ENCODE measurements around the gene ADPRHL1. TPM values are rescaled to one million over a fixed set of nuclear protein-coding genes. Genes with fewer than 3 reads are reported as not detected.
"Not testable (repeated sequence)": the region's sequence is repeated elsewhere in the genome, so short reads cannot be mapped to it uniquely, and the experiment has no call there.

Gene ADPRHL1
- total RNA-seq, 1 donor from 2014 or later: 3.1 TPM

DNA sequence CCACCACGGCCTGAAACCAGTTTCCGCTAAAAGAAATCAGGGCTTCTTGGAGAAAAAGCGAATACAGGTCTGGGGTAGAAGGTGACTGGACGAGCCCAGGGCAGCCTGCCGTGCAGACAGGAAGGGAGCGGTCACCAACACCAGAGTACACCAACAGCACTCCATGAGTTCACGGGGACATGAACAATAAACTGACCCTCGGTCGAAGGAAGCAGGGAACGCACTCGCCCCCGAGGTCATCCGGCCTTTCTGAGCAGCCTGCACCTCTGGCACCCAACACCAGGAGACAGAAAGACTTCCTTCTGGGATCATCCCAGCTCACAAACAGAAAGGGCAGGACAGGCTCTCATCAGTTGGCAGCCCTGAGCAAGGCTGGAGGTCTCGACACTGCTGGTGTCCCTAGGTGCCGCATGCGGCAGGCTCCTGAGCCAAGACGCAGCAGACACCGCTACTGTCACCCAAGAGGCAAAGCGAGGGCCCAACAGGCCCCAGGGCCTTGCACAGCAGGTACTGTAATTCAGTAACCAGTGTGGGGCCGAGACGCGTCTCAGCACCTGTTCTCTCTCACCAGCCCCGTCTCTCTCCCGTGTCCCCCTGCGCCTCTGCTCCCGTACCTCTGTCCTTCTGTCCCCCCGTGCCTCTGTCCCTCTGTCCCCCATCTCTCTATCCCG lies 19.2 kb upstream of the ADPRHL1 start:
- no peak overlapping the region for H3K9ac ChIP-seq (ENCODE audit: low read length)
- H3K27ac ChIP-seq (ENCODE audit: low read depth, low read length): no peak overlapping the region
- H3K36me3 ChIP-seq (ENCODE audit: insufficient read depth, low read length): peaks cover 4% of the 10 kb centered on the region
- H3K4me1 ChIP-seq (ENCODE audit: insufficient read depth, low read length): no peaks in the 10 kb centered on the region
- Mint-ChIP-seq H3K4me3 (ENCODE audit: unreplicated experiment) (no peak overlapping the region), H3K36me3 (ENCODE audit: low read depth, unreplicated experiment) (peaks cover 21% of the 10 kb centered on the region), H3K27ac (ENCODE audit: unreplicated experiment) (no peak overlapping the region), H3K9me3 (ENCODE audit: unreplicated experiment) (no peaks in the 10 kb centered on the region), H3K27me3 (ENCODE audit: low read depth, unreplicated experiment) (no peaks in the 10 kb centered on the region), H3K4me1 (ENCODE audit: low read depth, unreplicated experiment) (no peaks in the 10 kb centered on the region)
- H3K4me3 ChIP-seq (ENCODE audit: insufficient read depth, low read depth, low read length): no peak overlapping the region
- no peak overlapping the region for H2AFZ ChIP-seq (ENCODE audit: low read depth, low read length)
- no peak for DNase-seq (ENCODE audit: low read depth)
- no peak for FAIRE-seq
- H3K79me2 ChIP-seq (ENCODE audit: insufficient read depth, low read length): peaks cover 7% of the 10 kb centered on the region
- no peaks in the 10 kb centered on the region for H3K9me3 ChIP-seq (ENCODE audit: insufficient read depth, low read depth, low read length)
- no peak overlapping the region for H3K4me2 ChIP-seq (ENCODE audit: low read length)
- H3K27me3 ChIP-seq (ENCODE audit: insufficient read depth, low read length): no peaks in the 10 kb centered on the region
- TF ChIP-seq, protein P1, sequence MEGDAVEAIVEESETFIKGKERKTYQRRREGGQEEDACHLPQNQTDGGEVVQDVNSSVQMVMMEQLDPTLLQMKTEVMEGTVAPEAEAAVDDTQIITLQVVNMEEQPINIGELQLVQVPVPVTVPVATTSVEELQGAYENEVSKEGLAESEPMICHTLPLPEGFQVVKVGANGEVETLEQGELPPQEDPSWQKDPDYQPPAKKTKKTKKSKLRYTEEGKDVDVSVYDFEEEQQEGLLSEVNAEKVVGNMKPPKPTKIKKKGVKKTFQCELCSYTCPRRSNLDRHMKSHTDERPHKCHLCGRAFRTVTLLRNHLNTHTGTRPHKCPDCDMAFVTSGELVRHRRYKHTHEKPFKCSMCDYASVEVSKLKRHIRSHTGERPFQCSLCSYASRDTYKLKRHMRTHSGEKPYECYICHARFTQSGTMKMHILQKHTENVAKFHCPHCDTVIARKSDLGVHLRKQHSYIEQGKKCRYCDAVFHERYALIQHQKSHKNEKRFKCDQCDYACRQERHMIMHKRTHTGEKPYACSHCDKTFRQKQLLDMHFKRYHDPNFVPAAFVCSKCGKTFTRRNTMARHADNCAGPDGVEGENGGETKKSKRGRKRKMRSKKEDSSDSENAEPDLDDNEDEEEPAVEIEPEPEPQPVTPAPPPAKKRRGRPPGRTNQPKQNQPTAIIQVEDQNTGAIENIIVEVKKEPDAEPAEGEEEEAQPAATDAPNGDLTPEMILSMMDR (IDR thresholded peaks at IDR 0.05; ENCODE audit: insufficient read depth, low read depth, low read length): no peak
- no peak for TF ChIP-seq EZH2 (IDR thresholded peaks at IDR 0.05; ENCODE audit: insufficient read depth, low read length)
- H4K20me1 ChIP-seq (ENCODE audit: insufficient read depth, low read length): peaks cover 33% of the 10 kb centered on the region

DNA sequence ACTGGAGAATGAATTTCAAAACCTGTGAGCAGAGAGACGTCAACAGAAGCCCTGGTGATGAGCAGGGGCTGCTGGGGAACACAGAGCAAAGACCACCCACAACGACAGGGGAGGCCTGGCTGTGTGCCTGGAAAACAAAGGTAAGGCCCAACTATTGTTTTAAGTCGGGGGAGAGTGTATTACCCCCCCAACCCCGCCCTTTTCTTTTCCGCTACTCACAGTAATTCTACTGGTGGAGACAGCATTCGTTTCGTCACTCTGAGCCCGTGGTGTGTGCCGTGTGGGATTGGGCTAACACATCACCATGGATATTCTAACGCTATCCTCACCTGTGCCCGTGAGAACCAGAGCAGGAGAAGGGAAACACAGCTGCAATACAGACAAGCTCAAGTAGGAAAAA lies 18.6 kb upstream of the ADPRHL1 start:
- Mint-ChIP-seq H3K4me3 (ENCODE audit: unreplicated experiment) (no peak overlapping the region), H3K27me3 (ENCODE audit: low read depth, unreplicated experiment) (no peaks in the 10 kb centered on the region), H3K27ac (ENCODE audit: unreplicated experiment) (no peak overlapping the region), H3K36me3 (ENCODE audit: low read depth, unreplicated experiment) (peaks cover 21% of the 10 kb centered on the region), H3K9me3 (ENCODE audit: unreplicated experiment) (no peaks in the 10 kb centered on the region), H3K4me1 (ENCODE audit: low read depth, unreplicated experiment) (no peaks in the 10 kb centered on the region)
- Histone ChIP-seq H3K27ac (ENCODE audit: low read depth, low read length) (no peak overlapping the region), H3K27me3 (ENCODE audit: insufficient read depth, low read length) (no peaks in the 10 kb centered on the region), H2AFZ (ENCODE audit: low read depth, low read length) (no peak overlapping the region), H3K4me2 (ENCODE audit: low read length) (no peak overlapping the region), H3K79me2 (ENCODE audit: insufficient read depth, low read length) (peaks cover 7% of the 10 kb centered on the region), H3K36me3 (ENCODE audit: insufficient read depth, low read length) (peaks cover 4% of the 10 kb centered on the region), H4K20me1 (ENCODE audit: insufficient read depth, low read length) (peaks cover 33% of the 10 kb centered on the region), H3K9me3 (ENCODE audit: insufficient read depth, low read depth, low read length) (no peaks in the 10 kb centered on the region), H3K9ac (ENCODE audit: low read length) (no peak overlapping the region), H3K4me1 (ENCODE audit: insufficient read depth, low read length) (no peaks in the 10 kb centered on the region), H3K4me3 (ENCODE audit: insufficient read depth, low read depth, low read length) (no peak overlapping the region)
- FAIRE-seq (no peak), DNase-seq (ENCODE audit: low read depth) (no peak)
- TF ChIP-seq, protein P1 (IDR thresholded peaks at IDR 0.05; ENCODE audit: insufficient read depth, low read depth, low read length): no peak
- TF ChIP-seq EZH2 (IDR thresholded peaks at IDR 0.05; ENCODE audit: insufficient read depth, low read length): no peak

DNA sequence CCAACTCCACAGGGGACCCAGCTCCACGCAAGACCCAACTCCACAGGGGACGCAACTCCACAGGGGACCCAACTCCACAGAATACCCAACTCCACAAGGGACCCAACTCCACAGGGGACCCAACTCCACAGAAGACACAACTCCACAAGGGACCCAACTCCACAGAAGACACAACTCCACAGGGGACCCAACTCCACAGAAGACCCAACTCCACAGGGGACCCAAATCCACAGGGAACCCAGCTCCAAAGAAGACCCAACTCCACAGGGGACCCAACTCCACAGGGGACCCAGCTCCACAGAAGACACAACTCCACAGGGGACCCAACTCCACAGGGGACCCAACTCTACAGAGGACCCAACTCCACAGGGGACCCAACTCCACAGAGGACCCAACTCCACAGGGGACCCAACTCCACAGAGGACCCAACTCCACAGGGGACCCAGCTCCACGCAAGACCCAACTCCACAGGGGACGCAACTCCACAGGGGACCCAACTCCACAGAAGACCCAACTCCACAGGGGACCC lies 17.4 kb upstream of the ADPRHL1 start:
- not testable (repeated sequence) for H3K4me3 Mint-ChIP-seq (ENCODE audit: unreplicated experiment); H3K27ac ChIP-seq (ENCODE audit: low read depth, low read length); H3K36me3 ChIP-seq (ENCODE audit: insufficient read depth, low read length); H3K27ac Mint-ChIP-seq (ENCODE audit: unreplicated experiment); H3K4me2 ChIP-seq (ENCODE audit: low read length); H3K4me1 Mint-ChIP-seq (ENCODE audit: low read depth, unreplicated experiment); H3K79me2 ChIP-seq (ENCODE audit: insufficient read depth, low read length); H3K27me3 Mint-ChIP-seq (ENCODE audit: low read depth, unreplicated experiment); H2AFZ ChIP-seq (ENCODE audit: low read depth, low read length); DNase-seq (ENCODE audit: low read depth); H3K27me3 ChIP-seq (ENCODE audit: insufficient read depth, low read length); H3K4me3 ChIP-seq (ENCODE audit: insufficient read depth, low read depth, low read length); H3K9ac ChIP-seq (ENCODE audit: low read length); H3K9me3 Mint-ChIP-seq (ENCODE audit: unreplicated experiment); FAIRE-seq; H3K9me3 ChIP-seq (ENCODE audit: insufficient read depth, low read depth, low read length); H3K4me1 ChIP-seq (ENCODE audit: insufficient read depth, low read length)
- peaks cover 33% of the 10 kb centered on the region for H4K20me1 ChIP-seq (ENCODE audit: insufficient read depth, low read length)
- peaks cover 17% of the 10 kb centered on the region for H3K36me3 Mint-ChIP-seq (ENCODE audit: low read depth, unreplicated experiment)
